Stimulated activated CD4-positive, alpha-beta T cell treated with anti-CD3 and anti-CD28 coated beads, Interleukin-1b, Interleukin-23, amount 100 ng/mL, for 1 hour (primary cell): ENCODE data around the gene RGS8.
"Not testable (repeated sequence)": the region's sequence is repeated elsewhere in the genome, so short reads cannot be mapped to it uniquely, and the experiment has no call there.

Source experiments
- DNase-seq, 2 donors: peaks; one replicate each; pipeline ENCODE4 v3.0.0-alpha.2; 2020; ENCODE audit warnings: low read depth in 2 of 2

The RGS8 gene

GRCh38 chr1:182702826-182703524, 18.6 kb upstream of the RGS8 start:
- DNase-seq: no peak

GRCh38 chr1:182700351-182700709, 15.9 kb upstream of the RGS8 start:
- no peak for DNase-seq

GRCh38 chr1:182699393-182700350, 15.3 kb upstream of the RGS8 start:
- DNase-seq: no peak

GRCh38 chr1:182698971-182699370, 14.6 kb upstream of the RGS8 start:
- DNase-seq: no peak

GRCh38 chr1:182693139-182693538, 8.8 kb upstream of the RGS8 start:
- not testable (repeated sequence) for DNase-seq

GRCh38 chr1:182690886-182691443, 6.6 kb upstream of the RGS8 start:
- DNase-seq: no peak

GRCh38 chr1:182688436-182689205, 4.2 kb upstream of the RGS8 start:
- DNase-seq: no peak

- DNase-seq: no peak
Measured at GRCh38 chr1:182687361-182687760, 3.0 kb upstream of the RGS8 start.

- no peak for DNase-seq
Measured at GRCh38 chr1:182686446-182686845, 2.1 kb upstream of the RGS8 start.

- DNase-seq: no peak
Measured at GRCh38 chr1:182685215-182685614, 828 bp upstream of the RGS8 start.

- DNase-seq: no peak
Measured at GRCh38 chr1:182682898-182683501, 1.4 kb downstream of the RGS8 start.

GRCh38 chr1:182682406-182682805, 2.0 kb downstream of the RGS8 start:
- no peak for DNase-seq

GRCh38 chr1:182681568-182681912, 2.8 kb downstream of the RGS8 start:
- DNase-seq: no peak

- no peak for DNase-seq
Measured at GRCh38 chr1:182680901-182681567, 3.4 kb downstream of the RGS8 start.

- no peak for DNase-seq
Measured at GRCh38 chr1:182680408-182680807, 4.0 kb downstream of the RGS8 start.

GRCh38 chr1:182679684-182680083, 4.7 kb downstream of the RGS8 start:
- no peak for DNase-seq

GRCh38 chr1:182677397-182678098, 6.8 kb downstream of the RGS8 start:
- no peak for DNase-seq

- DNase-seq: no peak
Measured at GRCh38 chr1:182676274-182676673, 8.1 kb downstream of the RGS8 start.

GRCh38 chr1:182674346-182675246, 9.8 kb downstream of the RGS8 start:
- no peak for DNase-seq

- DNase-seq: no peak
Measured at GRCh38 chr1:182672487-182672836, 11.9 kb downstream of the RGS8 start.
